ENCODE data around the gene OR2F2.
A peak's percentile ranks its signal among the peaks of the same experiment; 100 is the strongest.

Gene OR2F2

GRCh38 chr7:143902332-143902899 is 32.6 kb upstream of the OR2F2 start:
- H3K4me3 ChIP-seq (ENCODE audit: control insufficient read depth, low read depth, low read length) = no peak overlapping the region
- no peak for TF ChIP-seq CTCF (conservative IDR thresholded peaks at IDR 0.05; ENCODE audit: control insufficient read depth, insufficient read depth, low read depth, low read length)

GRCh38 chr7:143905509-143905908 is 29.5 kb upstream of the OR2F2 start:
- no peak for TF ChIP-seq CTCF (conservative IDR thresholded peaks at IDR 0.05; ENCODE audit: control insufficient read depth, insufficient read depth, low read depth, low read length)
- no peak for DNase-seq (ENCODE audit: low read depth)
- no peak overlapping the region for H3K4me3 ChIP-seq (ENCODE audit: control insufficient read depth, low read depth, low read length)

More at GRCh38 chr7:143902332-143902899, 32.6 kb upstream of the OR2F2 start:
- no peak for DNase-seq (ENCODE audit: low read depth)

GRCh38 chr7:143906151-143906550 is 28.9 kb upstream of the OR2F2 start:
- no peak for TF ChIP-seq CTCF (conservative IDR thresholded peaks at IDR 0.05; ENCODE audit: control insufficient read depth, insufficient read depth, low read depth, low read length)
- no peak for DNase-seq (ENCODE audit: low read depth)

GRCh38 chr7:143906895-143907294 is 28.1 kb upstream of the OR2F2 start:
- no peak for DNase-seq (ENCODE audit: low read depth)
- no peak overlapping the region for H3K4me3 ChIP-seq (ENCODE audit: control insufficient read depth, low read depth, low read length)
- TF ChIP-seq CTCF (conservative IDR thresholded peaks at IDR 0.05; ENCODE audit: control insufficient read depth, insufficient read depth, low read depth, low read length) = no peak

More at GRCh38 chr7:143906151-143906550, 28.9 kb upstream of the OR2F2 start:
- H3K4me3 ChIP-seq (ENCODE audit: control insufficient read depth, low read depth, low read length) = no peak overlapping the region

- no peak for DNase-seq (ENCODE audit: low read depth)
- no peak for TF ChIP-seq CTCF (conservative IDR thresholded peaks at IDR 0.05; ENCODE audit: control insufficient read depth, insufficient read depth, low read depth, low read length)
Observed at GRCh38 chr7:143908120-143908519, 26.9 kb upstream of the OR2F2 start.

GRCh38 chr7:143909863-143910262 is 25.2 kb upstream of the OR2F2 start:
- H3K4me3 ChIP-seq (ENCODE audit: control insufficient read depth, low read depth, low read length) = no peak overlapping the region
- peak; percentile 44 for DNase-seq (ENCODE audit: low read depth)
- TF ChIP-seq CTCF (conservative IDR thresholded peaks at IDR 0.05; ENCODE audit: control insufficient read depth, insufficient read depth, low read depth, low read length) = no peak

More at GRCh38 chr7:143908120-143908519, 26.9 kb upstream of the OR2F2 start:
- no peak overlapping the region for H3K4me3 ChIP-seq (ENCODE audit: control insufficient read depth, low read depth, low read length)

Data from fibroblast of mammary gland (primary cell).